HG02763 (cell line): ENCODE results near the gene PID1.

Experiments used
- ATAC-seq: cut with Tn5 transposase; IDR thresholded peaks from one replicate; pipeline ENCODE4 v1.9.1; 2021; ENCODE audit warnings: mild to moderate bottlenecking, moderate library complexity; ENCODE audit not compliant: unreplicated experiment

The PID1 gene

DNA sequence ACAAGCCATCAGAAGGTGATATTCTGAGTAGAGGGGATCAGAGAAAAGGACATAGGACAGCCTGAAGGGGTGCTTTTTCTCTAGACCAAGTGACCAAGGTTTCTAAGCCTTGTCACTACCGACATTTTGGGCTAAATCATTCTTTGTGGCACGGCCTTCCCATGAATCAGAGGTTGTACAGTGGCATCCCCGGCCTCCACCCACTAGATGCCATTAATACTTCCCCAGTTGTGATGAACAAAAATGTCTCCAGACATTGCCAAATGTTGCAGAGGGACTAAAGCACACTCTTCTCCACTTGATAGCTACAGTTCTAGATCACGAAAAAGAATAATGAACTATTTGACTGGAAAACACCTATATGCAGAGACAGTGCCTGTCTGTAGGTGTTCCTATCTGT, 143.6 kb downstream of the PID1 start:
- no peak for ATAC-seq

DNA sequence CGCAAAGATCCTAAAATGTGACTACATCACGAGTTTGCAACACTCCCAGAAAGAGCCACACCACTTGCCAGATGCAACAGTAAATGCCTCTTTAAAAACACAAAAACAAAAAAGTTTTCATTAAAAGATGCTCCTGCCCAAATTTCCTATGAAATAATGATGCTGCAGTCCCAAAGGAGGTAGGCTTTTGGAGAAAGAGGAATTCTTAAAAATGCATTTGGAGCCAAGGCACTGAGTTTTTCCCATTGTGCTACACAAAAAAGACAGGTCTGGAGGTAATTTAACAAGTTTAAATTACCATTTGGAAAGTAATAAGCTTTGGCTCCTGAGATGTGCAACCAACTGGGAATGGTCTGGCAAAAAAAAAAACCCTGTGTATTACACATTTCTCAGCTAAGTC, 145.0 kb downstream of the PID1 start:
- ATAC-seq = no peak

DNA sequence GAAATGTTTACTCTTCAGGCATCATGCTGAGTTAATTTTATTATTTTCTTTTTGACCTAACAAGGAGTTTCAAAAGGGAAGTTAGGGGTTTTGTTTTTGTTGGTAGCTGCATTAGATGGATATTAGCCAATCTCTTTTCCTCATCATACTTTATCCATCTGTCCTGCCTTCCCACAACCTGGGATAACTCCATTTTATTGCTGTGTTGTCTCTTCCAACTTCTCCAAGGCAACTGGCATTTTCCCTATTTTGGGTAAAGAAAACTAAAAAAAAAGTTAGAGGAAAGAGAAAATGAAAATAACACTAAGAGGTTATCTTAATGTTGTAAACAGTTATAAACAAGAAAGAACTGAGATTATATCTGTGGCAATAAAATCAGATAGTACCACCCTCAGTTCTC, 147.0 kb downstream of the PID1 start:
- no peak for ATAC-seq

DNA sequence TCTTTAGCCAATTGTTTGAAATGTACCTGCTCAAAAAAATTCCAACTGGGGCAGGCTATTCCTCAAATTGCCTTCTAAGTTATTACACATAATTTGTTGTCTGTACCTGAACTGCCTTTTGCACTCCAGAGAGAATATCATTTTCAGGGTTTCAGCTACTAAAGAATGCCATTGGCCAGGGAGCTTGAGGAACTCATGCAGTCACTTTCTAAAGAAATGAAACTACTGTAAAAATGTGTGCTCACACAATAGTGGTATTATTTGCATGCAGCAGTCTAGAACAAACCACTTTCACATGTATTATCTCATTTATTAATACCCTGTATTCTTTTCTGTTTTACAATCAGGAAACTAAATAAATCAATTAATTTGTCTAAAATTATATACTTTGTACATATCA, 152.2 kb downstream of the PID1 start:
- peak; percentile 74 for ATAC-seq

DNA sequence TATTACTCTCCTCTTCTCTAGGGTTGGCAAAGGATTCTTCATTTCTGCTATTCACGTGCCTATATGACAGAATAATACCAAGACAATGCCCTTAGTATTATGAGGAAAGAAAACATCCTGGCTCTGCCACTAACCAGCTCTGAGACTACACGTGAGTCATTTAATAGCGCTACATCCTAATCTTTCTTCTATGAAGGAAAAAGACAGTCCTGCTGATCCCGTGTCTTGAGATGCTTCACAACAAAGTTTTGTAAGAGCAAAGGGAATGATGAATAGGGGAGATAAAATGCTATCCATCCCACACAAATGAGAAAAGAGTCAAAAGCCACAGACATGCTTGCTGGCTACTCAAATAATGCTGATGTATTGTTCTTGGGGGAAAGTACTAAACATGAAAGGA, 152.8 kb downstream of the PID1 start:
- ATAC-seq = no peak

DNA sequence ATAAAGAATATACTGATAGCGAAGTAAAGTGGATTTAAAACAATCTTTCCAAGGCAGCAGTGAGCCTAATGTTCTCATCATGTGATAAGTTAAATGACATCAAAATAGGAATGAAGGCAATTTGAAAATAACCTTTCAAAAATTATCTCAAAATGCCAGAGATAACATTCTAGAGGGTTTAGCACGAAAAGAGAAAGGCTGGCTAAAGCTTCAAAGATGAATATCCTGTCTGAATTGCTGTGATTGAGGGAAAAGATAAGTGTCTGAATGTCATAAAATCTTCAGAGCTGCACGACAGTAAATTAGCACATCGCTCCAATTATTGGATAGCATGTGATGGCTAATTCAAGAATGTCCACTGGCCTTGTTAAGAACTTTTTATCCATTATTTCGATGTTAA, 159.3 kb downstream of the PID1 start:
- ATAC-seq = no peak

DNA sequence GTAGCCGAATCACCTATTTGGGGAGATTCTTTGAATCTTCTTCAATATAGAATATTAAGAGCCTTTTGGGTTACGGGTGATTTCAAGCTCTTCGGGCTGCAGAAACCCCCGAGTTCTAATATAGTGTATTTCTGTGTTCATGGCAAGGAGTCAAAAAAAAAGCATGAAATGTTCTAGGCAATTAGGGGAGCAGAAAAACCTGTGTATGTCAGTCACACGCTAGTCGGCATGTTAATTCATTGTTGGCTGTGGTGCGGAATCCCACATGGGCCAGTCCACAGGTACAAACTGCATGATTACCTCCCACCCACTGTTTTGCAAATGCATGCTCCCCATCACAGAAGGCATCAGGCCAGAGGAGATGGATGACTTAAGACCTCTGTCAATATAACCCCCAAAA, 161.9 kb downstream of the PID1 start:
- no peak for ATAC-seq

DNA sequence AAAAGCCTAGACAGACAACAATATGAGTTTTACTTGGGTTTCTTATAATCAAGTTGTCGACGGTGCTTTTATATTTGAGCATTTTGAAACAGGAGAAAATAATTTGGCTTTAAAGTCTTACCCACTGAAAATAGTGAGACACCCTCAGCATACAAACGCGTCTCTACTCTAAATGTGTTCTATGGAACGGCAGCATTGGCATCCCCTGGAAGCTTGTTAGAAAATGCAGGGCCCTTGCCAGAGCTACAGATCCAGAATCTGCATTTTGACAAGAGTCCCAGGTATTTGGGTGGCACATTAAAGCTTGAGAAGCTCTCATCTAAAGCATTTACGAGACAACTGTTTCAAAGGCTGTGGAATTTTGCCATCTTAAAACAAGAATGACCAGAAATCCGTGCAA, 163.5 kb downstream of the PID1 start:
- no peak for ATAC-seq

DNA sequence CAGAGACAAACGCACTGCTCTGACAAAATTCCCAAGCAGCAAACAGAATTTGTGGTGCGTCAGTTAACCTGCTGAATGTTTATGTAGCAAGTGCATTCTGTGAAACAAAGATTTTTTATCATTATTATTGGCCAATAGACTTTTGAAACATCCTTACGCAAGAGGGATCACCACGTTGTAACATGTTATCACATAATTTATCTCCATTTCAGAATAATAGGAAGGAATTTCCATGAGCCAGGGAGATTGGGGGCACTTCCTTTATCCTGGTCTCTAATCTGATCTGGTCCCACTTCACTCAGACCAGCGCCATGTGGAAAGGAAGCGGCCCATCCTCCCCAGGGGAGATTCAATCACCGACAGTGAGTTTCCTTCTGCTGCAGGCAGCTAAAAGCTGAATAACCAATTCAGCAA, 166.1 kb downstream of the PID1 start:
- ATAC-seq = no peak

DNA sequence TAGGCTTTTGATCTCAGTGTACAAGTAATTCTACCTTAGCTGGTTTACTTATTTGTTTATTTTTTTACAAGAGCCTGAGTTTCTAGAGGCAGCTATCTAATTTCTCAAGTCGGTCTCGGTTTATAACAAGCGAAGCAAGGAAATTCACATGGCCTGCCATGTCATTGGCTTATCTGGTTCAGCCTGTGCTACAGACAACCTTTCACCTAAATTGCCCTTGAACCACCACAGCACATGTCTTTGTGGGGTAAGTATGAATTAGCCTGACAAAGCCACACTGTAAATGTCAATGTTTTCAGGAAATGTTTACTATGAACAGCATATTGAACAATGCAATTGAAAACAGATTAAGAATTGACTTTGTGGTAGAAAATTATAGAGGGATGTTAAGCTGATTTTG, 167.1 kb downstream of the PID1 start:
- no peak for ATAC-seq

DNA sequence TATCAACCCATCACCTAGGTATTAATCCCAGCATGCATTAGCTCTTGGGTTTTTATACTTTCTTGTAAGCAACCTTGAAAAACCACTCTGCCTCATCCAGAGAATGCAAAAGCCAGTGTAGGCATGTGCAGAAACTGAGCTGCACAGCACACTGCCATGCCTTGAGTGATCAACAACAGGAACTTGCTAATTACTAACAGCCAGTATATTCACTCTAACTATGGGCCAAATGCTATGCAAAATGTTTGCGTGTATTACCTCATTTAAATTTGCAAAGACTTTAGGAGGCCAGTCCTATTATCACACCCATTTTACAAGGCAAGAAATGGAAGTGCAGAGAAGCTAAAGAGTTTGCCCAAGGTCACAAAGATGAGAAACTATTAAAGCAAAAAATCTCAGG, 169.8 kb downstream of the PID1 start:
- ATAC-seq = no peak

DNA sequence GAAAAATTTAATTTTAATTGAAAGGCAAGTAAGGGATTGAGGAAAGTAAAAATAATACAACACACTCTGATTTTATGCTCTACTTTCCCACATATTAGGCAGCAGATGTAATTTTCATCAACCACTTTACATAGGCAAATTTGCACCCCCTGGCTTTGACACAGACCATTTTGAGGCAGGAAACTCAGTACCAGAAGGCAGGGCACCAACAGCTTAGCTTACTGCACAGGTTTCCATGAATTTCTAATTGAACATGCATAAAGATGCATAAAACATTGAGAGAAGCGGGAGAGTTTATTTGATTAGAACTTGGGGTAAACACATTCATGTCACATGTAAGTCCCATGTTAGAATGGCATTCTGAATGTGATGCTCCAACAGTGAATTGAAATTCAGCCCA, 171.9 kb downstream of the PID1 start:
- no peak for ATAC-seq

DNA sequence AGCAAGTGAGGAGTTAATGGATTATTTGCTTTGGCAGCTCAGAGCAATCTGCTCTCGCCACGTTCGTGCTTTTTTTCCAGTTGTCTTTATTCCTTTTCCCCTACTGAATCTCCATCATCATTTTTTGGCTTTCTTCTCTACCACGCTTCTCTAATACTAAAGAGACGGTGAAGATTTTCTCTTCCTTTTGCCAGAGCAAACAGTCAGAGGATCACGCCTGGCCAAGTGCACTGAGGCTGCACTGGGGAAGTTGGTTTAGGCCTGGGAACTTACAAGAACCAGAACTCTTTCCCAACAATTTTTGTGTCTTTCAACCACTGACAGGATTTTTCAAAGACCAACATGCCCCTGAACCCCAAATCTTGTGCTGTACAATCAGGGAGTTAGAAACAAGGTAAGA, 172.3 kb downstream of the PID1 start:
- no peak for ATAC-seq

DNA sequence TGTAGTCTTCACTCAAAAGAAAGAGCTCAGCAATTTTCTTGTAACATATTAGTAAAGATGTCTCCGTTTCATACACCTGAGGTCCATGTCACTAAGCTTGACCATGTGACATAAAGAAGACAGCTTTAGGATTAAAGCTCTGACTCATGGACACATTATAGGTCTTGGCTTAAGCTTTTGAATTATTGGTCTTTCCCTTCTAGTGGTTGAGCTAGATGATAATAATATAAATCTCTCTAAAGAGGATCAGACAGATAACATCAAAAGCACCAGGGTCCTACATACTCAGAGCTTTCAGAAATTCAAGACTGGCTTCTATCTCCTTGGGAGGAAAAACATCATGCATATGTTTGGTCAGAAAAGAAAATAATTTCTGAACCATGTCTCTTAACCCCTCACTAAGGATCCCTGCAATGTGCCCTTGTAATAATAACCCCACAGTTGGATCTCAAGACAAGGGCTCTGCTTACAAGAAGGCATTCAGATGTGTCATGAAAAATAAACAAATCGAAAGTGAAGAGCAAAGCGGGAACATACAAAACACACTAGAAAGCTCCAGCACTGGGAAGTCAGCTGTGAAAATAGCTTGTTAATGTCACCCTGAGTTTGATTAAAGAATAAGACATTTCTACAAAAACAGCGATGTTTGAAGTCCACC, 174.5 kb downstream of the PID1 start:
- no peak for ATAC-seq

DNA sequence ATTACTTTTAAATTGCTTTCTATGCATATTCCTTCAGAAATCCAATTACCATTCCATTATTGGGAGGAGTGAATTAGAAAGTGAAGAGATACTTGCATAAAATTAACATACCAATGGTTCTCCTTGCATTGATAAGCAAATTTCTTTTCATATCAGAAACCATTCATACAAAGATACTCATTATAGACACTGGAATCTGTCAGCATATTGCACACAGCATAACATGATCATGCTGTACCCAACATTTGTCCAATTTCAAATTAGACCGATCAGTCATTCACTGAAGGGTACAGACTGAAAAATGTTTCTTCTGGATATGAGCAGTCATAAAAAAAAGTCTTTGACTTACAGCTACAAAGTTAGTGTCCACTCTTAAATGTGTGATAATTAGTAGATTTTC, 175.6 kb downstream of the PID1 start:
- ATAC-seq = no peak

DNA sequence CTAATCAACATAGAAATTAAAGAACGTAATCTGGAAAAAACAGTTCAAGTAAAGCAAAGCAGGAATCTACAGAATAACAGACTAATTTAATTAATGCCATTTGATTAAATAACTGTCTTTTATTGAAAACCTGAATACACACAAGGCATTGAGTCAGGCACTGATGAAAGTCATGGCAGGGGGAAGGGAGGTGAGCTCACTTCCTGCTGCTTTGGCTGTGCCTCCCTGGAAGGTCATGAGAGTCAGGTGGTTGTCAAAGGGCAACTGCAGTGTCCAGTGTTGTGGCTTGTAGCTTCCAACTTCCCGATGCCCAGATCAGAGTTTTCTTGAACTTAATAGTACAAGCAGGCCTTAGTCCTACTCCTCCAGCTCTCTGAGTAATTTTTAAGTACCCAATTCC, 180.9 kb downstream of the PID1 start:
- no peak for ATAC-seq

DNA sequence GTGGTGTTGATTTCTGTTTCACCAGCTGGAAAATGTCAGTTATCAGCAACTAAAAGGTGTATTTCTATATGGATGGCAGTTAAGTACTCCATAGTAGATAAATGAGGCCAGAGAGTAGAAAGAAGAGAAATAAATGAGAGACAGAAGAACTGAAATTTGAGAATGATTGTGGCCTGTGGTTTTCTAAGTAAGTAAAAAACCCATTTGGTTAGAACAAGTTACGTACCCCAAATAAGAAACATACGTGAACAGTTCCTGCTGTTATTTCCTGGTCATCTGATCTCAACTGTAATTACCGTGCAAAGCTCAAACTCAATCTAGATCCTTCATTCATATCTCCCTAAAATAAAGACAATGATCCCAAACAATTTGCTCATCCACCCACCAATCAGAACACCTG, 181.3 kb downstream of the PID1 start:
- no peak for ATAC-seq

DNA sequence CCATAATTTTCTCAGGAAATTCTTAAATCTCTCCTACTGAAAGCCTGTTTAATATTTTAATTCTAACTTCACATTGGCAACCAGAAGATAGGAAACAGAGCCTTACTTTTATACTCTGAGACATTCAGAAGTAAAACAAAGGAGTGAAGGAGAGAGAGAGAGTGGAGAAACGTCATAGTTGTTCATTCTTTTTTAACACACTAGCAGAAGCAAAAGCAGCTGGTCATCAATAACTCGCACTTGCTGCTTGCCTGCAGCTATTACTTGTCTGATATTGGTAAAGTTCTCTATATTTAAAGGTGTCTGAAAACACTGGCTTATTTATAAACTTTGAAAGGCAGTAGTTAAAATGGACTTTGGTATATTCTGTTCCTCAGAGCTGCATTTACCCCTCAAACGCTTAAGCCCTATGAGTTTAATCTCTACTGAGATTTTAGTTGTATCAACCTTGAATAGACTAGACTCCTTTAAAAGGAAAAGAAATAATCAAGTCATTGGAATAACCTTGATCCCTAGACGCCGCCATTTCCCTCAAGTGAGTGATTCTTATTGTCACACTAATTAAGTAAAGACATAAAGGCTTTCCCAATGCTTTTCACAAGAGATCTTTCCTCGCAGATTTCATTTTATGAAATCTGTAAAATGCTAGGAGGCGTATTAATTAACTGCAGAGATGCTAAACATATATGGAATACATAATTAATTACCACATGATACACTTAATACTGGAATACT, 182.0 kb downstream of the PID1 start:
- no peak for ATAC-seq

DNA sequence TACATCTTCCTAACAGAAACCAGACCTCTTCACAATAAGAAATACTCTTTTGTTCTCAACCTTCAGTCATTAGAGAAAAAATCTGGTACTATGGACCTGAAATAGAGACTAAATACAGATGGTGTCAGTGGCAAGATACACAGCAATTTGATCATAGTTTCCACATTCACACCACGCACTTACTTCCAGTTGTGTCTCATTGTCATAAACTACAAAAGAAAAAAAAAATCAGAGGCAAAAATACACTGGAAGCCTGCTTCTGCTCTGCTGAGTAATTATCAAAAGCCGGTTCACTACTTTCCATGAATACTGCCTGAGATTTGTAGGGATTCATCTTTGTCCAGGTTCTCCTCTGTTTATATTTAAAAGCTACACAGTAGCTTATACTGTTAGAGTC, 182.6 kb downstream of the PID1 start:
- ATAC-seq = no peak

DNA sequence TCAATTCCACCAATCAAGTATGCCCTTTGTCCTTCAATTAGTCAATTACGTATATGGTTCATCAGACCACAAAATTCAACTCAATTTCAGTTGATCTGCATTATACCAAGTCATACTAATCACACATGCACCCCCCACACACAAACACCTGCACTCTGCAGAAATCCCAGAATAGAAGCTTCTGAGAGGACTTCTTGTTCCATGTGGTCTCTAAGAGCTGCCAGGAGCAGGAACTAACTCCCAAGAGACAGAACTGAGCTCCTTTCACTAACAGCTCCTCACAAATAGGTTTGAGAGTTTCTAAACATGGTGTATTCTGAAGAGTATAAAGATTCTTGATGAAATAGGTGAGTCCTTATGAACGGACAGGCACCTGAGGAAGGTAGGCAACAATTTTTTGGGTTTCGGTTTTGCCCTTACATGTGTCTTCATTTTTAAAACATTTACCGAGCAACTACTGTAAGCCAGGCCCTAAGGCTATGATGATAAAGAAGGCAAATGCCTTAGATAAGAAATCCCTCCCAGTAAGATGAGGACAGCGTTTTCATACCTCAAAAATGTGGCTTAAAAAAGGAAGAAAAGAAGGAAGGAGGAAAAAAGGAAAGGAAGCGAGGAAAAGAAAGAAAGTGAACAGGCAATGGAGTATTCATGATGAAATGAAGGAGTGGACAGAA, 183.1 kb downstream of the PID1 start:
- ATAC-seq = no peak

DNA sequence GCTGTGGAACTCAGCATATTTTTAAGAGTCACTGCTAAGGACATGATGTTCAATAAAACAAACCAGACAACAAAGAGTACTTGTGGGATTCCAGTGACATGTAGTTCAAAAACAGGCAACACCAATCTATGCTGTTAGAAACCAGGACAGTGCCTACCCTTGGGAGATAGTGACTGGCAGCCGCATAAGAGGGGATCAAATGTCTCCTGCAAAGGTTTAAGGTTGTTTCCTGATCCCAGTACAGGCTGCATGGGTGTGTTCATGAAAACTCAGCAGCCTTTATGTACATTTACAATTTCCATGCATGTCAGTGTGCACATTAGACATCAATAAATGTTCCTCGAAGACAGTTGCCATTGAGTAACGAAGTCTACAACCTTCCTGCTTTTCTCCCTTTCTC, 183.8 kb downstream of the PID1 start:
- ATAC-seq = no peak

DNA sequence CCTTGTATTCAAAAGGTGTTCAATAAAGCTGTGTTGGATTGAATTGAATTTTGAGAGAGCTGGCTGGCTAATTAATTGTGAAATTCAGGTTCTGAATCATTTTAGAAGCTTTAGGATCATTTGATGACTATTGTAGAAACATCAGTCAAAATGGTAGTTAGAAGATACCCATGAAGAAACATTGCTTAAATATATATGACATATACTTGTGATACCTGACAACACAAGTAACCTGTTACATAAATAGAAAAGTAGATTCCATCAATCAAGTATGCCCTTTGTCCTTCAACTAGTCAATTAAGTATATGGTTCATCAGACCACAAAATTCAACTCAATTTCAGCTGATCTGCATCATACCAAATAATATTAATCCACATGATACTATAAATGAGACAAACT, 185.6 kb downstream of the PID1 start:
- ATAC-seq = no peak
